ENCODE data around the gene FBXL14. TPM values are rescaled to one million over a fixed set of nuclear protein-coding genes. Genes with fewer than 3 reads are reported as not detected.

FBXL14 gene
- total and polyA plus RNA-seq, 2 of the 13 experiments (the other 11 are each of a cell fraction or from before 2014, with no cell fraction given) = 7.0 to 7.4 TPM

GRCh38 chr12:1605129-1606020 is 11.0 kb upstream of the FBXL14 start (continued):
- TF ChIP-seq CSRNP1 (CRISPR knock-in tag; IDR thresholded peaks at IDR 0.05) (no peak), CCDC6 (CRISPR knock-in tag; IDR thresholded peaks at IDR 0.05) (no peak), EHMT2 (IDR thresholded peaks at IDR 0.05; ENCODE audit: borderline replicate concordance, low read depth, low read length) (no peak), THAP7 (CRISPR knock-in tag; IDR thresholded peaks at IDR 0.05) (no peak), NFATC3 (CRISPR knock-in tag; IDR thresholded peaks at IDR 0.05) (no peak), ATM (IDR thresholded peaks at IDR 0.05; ENCODE audit: borderline replicate concordance) (no peak), PLRG1 (conservative IDR thresholded peaks at IDR 0.05) (no peak), ZNF510 (CRISPR knock-in tag; IDR thresholded peaks at IDR 0.05; ENCODE audit: low read depth) (no peak), ZNF441 (CRISPR knock-in tag; IDR thresholded peaks at IDR 0.05; ENCODE audit: borderline replicate concordance) (no peak), BATF2 (CRISPR knock-in tag; IDR thresholded peaks at IDR 0.05) (no peak), GMEB1 (CRISPR knock-in tag; IDR thresholded peaks at IDR 0.05; ENCODE audit: borderline replicate concordance) (no peak), ZNF343 (CRISPR knock-in tag; IDR thresholded peaks at IDR 0.05) (no peak), ZFP91 (CRISPR knock-in tag; IDR thresholded peaks at IDR 0.05; ENCODE audit: borderline replicate concordance) (peak; percentile 25; the same call in 1 of the 2 replicates), SATB2 (CRISPR knock-in tag; IDR thresholded peaks at IDR 0.05) (no peak), HCFC1 (IDR thresholded peaks at IDR 0.05; ENCODE audit: low read depth, low read length) (no peak), ELF3 (CRISPR knock-in tag; IDR thresholded peaks at IDR 0.05) (0 out of 2 replicates have a peak, but pooled peaks have one; percentile 20)
- TF ChIP-seq, protein P1, sequence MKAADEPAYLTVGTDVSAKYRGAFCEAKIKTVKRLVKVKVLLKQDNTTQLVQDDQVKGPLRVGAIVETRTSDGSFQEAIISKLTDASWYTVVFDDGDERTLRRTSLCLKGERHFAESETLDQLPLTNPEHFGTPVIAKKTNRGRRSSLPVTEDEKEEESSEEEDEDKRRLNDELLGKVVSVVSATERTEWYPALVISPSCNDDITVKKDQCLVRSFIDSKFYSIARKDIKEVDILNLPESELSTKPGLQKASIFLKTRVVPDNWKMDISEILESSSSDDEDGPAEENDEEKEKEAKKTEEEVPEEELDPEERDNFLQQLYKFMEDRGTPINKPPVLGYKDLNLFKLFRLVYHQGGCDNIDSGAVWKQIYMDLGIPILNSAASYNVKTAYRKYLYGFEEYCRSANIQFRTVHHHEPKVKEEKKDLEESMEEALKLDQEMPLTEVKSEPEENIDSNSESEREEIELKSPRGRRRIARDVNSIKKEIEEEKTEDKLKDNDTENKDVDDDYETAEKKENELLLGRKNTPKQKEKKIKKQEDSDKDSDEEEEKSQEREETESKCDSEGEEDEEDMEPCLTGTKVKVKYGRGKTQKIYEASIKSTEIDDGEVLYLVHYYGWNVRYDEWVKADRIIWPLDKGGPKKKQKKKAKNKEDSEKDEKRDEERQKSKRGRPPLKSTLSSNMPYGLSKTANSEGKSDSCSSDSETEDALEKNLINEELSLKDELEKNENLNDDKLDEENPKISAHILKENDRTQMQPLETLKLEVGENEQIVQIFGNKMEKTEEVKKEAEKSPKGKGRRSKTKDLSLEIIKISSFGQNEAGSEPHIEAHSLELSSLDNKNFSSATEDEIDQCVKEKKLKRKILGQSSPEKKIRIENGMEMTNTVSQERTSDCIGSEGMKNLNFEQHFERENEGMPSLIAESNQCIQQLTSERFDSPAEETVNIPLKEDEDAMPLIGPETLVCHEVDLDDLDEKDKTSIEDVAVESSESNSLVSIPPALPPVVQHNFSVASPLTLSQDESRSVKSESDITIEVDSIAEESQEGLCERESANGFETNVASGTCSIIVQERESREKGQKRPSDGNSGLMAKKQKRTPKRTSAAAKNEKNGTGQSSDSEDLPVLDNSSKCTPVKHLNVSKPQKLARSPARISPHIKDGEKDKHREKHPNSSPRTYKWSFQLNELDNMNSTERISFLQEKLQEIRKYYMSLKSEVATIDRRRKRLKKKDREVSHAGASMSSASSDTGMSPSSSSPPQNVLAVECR (CRISPR knock-in tag; IDR thresholded peaks at IDR 0.05; ENCODE audit: borderline replicate concordance) = no peak

Measured in HepG2 (cell line).